ENCODE measurements around the gene ALDH16A1. TPM values are rescaled to one million over a fixed set of nuclear protein-coding genes. Genes with fewer than 3 reads are reported as not detected.
A peak's percentile ranks its signal among the peaks of the same experiment; 100 is the strongest.

Gene ALDH16A1
- total and polyA plus RNA-seq, 10 of the 15 experiments (the other 5 are each of a cell fraction or from before 2014, with no cell fraction given): 1.7 to 49.3 (median 18.1) TPM

GRCh38 chr19:49415102-49415809 lies 37.8 kb upstream of the ALDH16A1 start:
- Histone ChIP-seq H3K27me3 (replicated peaks in 1 of 2; ENCODE audit: control insufficient read depth in 2 of 2, insufficient read depth in 2 of 2, low read length in 1 of 2) (peaks cover 1 to 8% of the 10 kb centered on the region in 2 experiments; a peak in 3 of 4 replicates), H3K79me2 (ENCODE audit: control insufficient read depth, insufficient read depth, low read length) (no peaks in the 10 kb centered on the region), H2AFZ (ENCODE audit: control insufficient read depth, low read depth, low read length) (peak overlapping the region; percentile 52), H3K4me2 (ENCODE audit: control insufficient read depth, insufficient read depth) (no peak overlapping the region), H3K9me3 (replicated peaks; ENCODE audit: control insufficient read depth, insufficient read depth, low read length) (no peaks in the 10 kb centered on the region), H3K4me1 (ENCODE audit: control insufficient read depth, insufficient read depth, low read length) (0 out of 2 replicates have a peak, but pooled peaks cover 3% of the 10 kb centered on the region), H3K4me3 (no peak overlapping the region), H4K20me1 (ENCODE audit: control insufficient read depth, insufficient read depth) (no peaks in the 10 kb centered on the region), H3K36me3 (ENCODE audit: control insufficient read depth in 2 of 2, insufficient read depth in 2 of 2, low read length in 1 of 2) (no peaks in the 10 kb centered on the region), H3K27ac (ENCODE audit: control insufficient read depth, insufficient read depth) (no peak overlapping the region), H3K9ac (ENCODE audit: control insufficient read depth, insufficient read depth, low read length) (no peak overlapping the region)
- in situ Hi-C loops (cut with MboI) (no loop called here), intact Hi-C loops (cut with micrococcal nuclease; ENCODE audit: unreplicated experiment) (no loop called here)
- DNase-seq (ENCODE audit: low read depth, low spot score) (peak; percentile 41), ATAC-seq (peak; percentile 91), FAIRE-seq (peak; percentile 61)
- 2% methylated on average over 15 of the region's 15 CpGs for WGBS (ENCODE audit: insufficient coverage, insufficient replicate concordance, low lambda C conversion rate, missing lambda C conversion rate)
- ChIA-PET SMC1A (ENCODE audit: uncharacterized antibody, unreplicated experiment) (interaction anchor here (1.1 to 2.1 kb wide), 4 partner anchors 9 to 25 kb away, joined by 3 to 4 read pairs (median 4); partner anchors contain the start of gene GFY), POLR2A (interaction anchor here (0.6 to 1.3 kb wide), 3 partner anchors 14 to 530 kb away, joined by 4 to 6 read pairs (median 4); partner anchors contain the start of gene ALDH16A1), CTCF (interaction anchor here (0.7 to 3.8 kb wide), 7 partner anchors 9 to 189 kb away, joined by 3 to 19 read pairs (median 3); partner anchors contain the start of gene FLT3LG), RAD21 (ENCODE audit: unreplicated experiment) (interaction anchor here (0.7 to 1.6 kb wide), 7 partner anchors 9 to 91 kb away, joined by 3 read pairs; no protein-coding TSS in a partner anchor)
- BruUV-seq (replicated peaks): no TSS peak
- TF ChIP-seq, protein P1, sequence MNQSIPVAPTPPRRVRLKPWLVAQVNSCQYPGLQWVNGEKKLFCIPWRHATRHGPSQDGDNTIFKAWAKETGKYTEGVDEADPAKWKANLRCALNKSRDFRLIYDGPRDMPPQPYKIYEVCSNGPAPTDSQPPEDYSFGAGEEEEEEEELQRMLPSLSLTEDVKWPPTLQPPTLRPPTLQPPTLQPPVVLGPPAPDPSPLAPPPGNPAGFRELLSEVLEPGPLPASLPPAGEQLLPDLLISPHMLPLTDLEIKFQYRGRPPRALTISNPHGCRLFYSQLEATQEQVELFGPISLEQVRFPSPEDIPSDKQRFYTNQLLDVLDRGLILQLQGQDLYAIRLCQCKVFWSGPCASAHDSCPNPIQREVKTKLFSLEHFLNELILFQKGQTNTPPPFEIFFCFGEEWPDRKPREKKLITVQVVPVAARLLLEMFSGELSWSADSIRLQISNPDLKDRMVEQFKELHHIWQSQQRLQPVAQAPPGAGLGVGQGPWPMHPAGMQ (IDR thresholded peaks at IDR 0.05; ENCODE audit: borderline replicate concordance): peak; percentile 57; the same call in 1 of the 2 replicates
- TF ChIP-seq EZH2 (IDR thresholded peaks at IDR 0.05; ENCODE audit: borderline replicate concordance, control insufficient read depth, low read depth, low read length): no peak
- no peak for TF ChIP-seq SUZ12 (IDR thresholded peaks at IDR 0.05; ENCODE audit: unreplicated experiment)
- TF ChIP-seq, protein P2, sequence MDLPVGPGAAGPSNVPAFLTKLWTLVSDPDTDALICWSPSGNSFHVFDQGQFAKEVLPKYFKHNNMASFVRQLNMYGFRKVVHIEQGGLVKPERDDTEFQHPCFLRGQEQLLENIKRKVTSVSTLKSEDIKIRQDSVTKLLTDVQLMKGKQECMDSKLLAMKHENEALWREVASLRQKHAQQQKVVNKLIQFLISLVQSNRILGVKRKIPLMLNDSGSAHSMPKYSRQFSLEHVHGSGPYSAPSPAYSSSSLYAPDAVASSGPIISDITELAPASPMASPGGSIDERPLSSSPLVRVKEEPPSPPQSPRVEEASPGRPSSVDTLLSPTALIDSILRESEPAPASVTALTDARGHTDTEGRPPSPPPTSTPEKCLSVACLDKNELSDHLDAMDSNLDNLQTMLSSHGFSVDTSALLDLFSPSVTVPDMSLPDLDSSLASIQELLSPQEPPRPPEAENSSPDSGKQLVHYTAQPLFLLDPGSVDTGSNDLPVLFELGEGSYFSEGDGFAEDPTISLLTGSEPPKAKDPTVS (IDR thresholded peaks at IDR 0.05; ENCODE audit: low read depth, low read length): no peak
- peak; percentile 78 for TF ChIP-seq ZNF592 (IDR thresholded peaks at IDR 0.05)
- TF ChIP-seq STAT1 (conservative IDR thresholded peaks at IDR 0.05): no peak
- no peak for TF ChIP-seq KAT2A (conservative IDR thresholded peaks at IDR 0.05; ENCODE audit: control insufficient read depth, low read depth, low read length)
- peak; percentile 84; the same call in 1 of the 2 replicates for TF ChIP-seq BACH1 (IDR thresholded peaks at IDR 0.05; ENCODE audit: borderline replicate concordance)
- no peak for TF ChIP-seq ESRRA (IDR thresholded peaks at IDR 0.05; ENCODE audit: low read length)
- peak; percentile 71 to 91; a peak in 3 of 4 replicates for TF ChIP-seq BHLHE40 (IDR thresholded peaks at IDR 0.05; ENCODE audit: borderline replicate concordance in 1 of 2, low read depth in 2 of 2, low read length in 1 of 2)
- peak; percentile 66; the same call in 1 of the 2 replicates for TF ChIP-seq FOXM1 (IDR thresholded peaks at IDR 0.05; ENCODE audit: low read depth, low read length)
- no peak for TF ChIP-seq USF2 (IDR thresholded peaks at IDR 0.05; ENCODE audit: borderline replicate concordance, low read depth, low read length)
- no peak for TF ChIP-seq KDM1A (IDR thresholded peaks at IDR 0.05; ENCODE audit: borderline replicate concordance)
- TF ChIP-seq ZNF217 (IDR thresholded peaks at IDR 0.05): no peak

Data from GM12878 (cell line).